Suprapubic skin (tissue), 4 donors: ENCODE measurements around the gene CFAP100. TPM values are rescaled to one million over a fixed set of nuclear protein-coding genes. Genes with fewer than 3 reads are reported as not detected.
A peak's percentile ranks its signal among the peaks of the same experiment; 100 is the strongest.

Experiments used
- DNase-seq, 2 donors: peaks; one replicate each; pipeline ENCODE4 v3.0.0-alpha.2; 2019; ENCODE audit warnings: low spot score in 2 of 2
- H3K27ac ChIP-seq: fragments of 200-600 bp; sonication (generic); one replicate; pipeline ENCODE4 v1.5.1; 2019
- H3K27me3 ChIP-seq: fragments of 200-600 bp; sonication (generic); one replicate; pipeline ENCODE4 v1.5.1; 2019
- H3K36me3 ChIP-seq: fragments of 200-600 bp; sonication (generic); one replicate; pipeline ENCODE4 v1.5.1; 2019
- H3K4me1 ChIP-seq: fragments of 200-600 bp; sonication (generic); one replicate; pipeline ENCODE4 v1.5.1; 2019
- H3K4me3 ChIP-seq: fragments of 200-600 bp; sonication (generic); one replicate; pipeline ENCODE4 v1.5.1; 2019; ENCODE audit warnings: mild to moderate bottlenecking
- H3K9me3 ChIP-seq: fragments of 200-600 bp; sonication (generic); one replicate; pipeline ENCODE4 v1.5.1; 2019
- CTCF ChIP-seq, 2 donors: fragments of 200-600 bp in 1 of 2; fragments of 450-650 bp in 1 of 2; sonication (generic) in 1 of 2; IDR thresholded peaks; one replicate each; pipeline ENCODE4 v1.5.1; 2016 to 2019; ENCODE audit warnings: antibody characterized with exemption in 2 of 2, mild to moderate bottlenecking in 1 of 2, moderate library complexity in 1 of 2
- EP300 ChIP-seq: sonication (generic); formaldehyde crosslinking; IDR thresholded peaks from one replicate; pipeline ENCODE4 v1.6.1; 2017; ENCODE audit warnings: antibody characterized with exemption
- POLR2A ChIP-seq, 2 donors: fragments of 450-650 bp; IDR thresholded peaks; one replicate each; pipeline ENCODE4 v1.6.1; 2017; ENCODE audit warnings: antibody characterized with exemption in 2 of 2, mild to moderate bottlenecking in 2 of 2, moderate library complexity in 2 of 2
- POLR2AphosphoS5 ChIP-seq, 3 donors: sonication (generic); formaldehyde crosslinking; IDR thresholded peaks; one replicate each; pipeline ENCODE4 v1.6.1; 2017; ENCODE audit warnings: antibody characterized with exemption in 3 of 3
- WGBS: methylation state at CpG from one replicate; pipeline ENCODE4 v1.1.5; 2018; 5-methylcytosine and 5-hydroxymethylcytosine counted together
- total RNA-seq, 4 donors: library from RNA; depleted of rRNA; stranded (reverse); fragments of >200 nt; gene quantifications; one replicate each; pipeline ENCODE4 v1.1.0, GENCODE V29; 2016

The CFAP100 gene
- total RNA-seq, 4 donors from 2014 or later, result not detected

GRCh38 chr3:126468028-126468891 is 73.6 kb downstream of the CFAP100 start:
- Histone ChIP-seq H3K4me1 (peaks cover 34% of the 10 kb centered on the region), H3K4me3 (no peak overlapping the region), H3K36me3 (peaks cover 78% of the 10 kb centered on the region), H3K27ac (no peak overlapping the region), H3K27me3 (no peaks in the 10 kb centered on the region), H3K9me3 (no peaks in the 10 kb centered on the region)
- 76% methylated on average over 13 of the region's 13 CpGs for WGBS
- peak; percentile 51 to 59 for DNase-seq
- no peak for TF ChIP-seq EP300
- TF ChIP-seq POLR2A (IDR thresholded peaks at IDR 0.05), result no peak
- TF ChIP-seq POLR2AphosphoS5 (IDR thresholded peaks at IDR 0.05), result no peak
- no peak for TF ChIP-seq CTCF (IDR thresholded peaks at IDR 0.05)

GRCh38 chr3:126469479-126469878 is 74.8 kb downstream of the CFAP100 start:
- DNase-seq, result peak; percentile 40 to 72

GRCh38 chr3:126472277-126473006 is 77.7 kb downstream of the CFAP100 start:
- Histone ChIP-seq H3K4me1 (peaks cover 57% of the 10 kb centered on the region), H3K27ac (no peak overlapping the region)
- 9% methylated on average over 7 of the region's 8 CpGs for WGBS

More at GRCh38 chr3:126469479-126469878, 74.8 kb downstream of the CFAP100 start:
- no peak overlapping the region for H3K4me3 ChIP-seq
- H3K9me3 ChIP-seq, result no peaks in the 10 kb centered on the region
- TF ChIP-seq CTCF (IDR thresholded peaks at IDR 0.05) (no peak), POLR2A (IDR thresholded peaks at IDR 0.05) (no peak), POLR2AphosphoS5 (IDR thresholded peaks at IDR 0.05) (no peak), EP300 (no peak)
- peaks cover 66% of the 10 kb centered on the region for H3K36me3 ChIP-seq
- H3K27ac ChIP-seq, result no peak overlapping the region
- 95% methylated on average over 11 of the region's 11 CpGs for WGBS
- H3K4me1 ChIP-seq, result peaks cover 46% of the 10 kb centered on the region
- no peaks in the 10 kb centered on the region for H3K27me3 ChIP-seq

GRCh38 chr3:126473292-126474168 is 78.8 kb downstream of the CFAP100 start:
- H3K9me3 ChIP-seq, result no peaks in the 10 kb centered on the region
- TF ChIP-seq POLR2A (IDR thresholded peaks at IDR 0.05) (no peak), CTCF (IDR thresholded peaks at IDR 0.05) (no peak)
- no peaks in the 10 kb centered on the region for H3K27me3 ChIP-seq
- 65% methylated on average over 14 of the region's 14 CpGs for WGBS
- peak overlapping the region; percentile 68 for H3K4me3 ChIP-seq
- no peak overlapping the region for H3K27ac ChIP-seq
- peak in 1 of 2 donors; percentile 33 for DNase-seq
- H3K4me1 ChIP-seq, result peaks cover 50% of the 10 kb centered on the region
- H3K36me3 ChIP-seq, result peaks cover 25% of the 10 kb centered on the region

More at GRCh38 chr3:126472277-126473006, 77.7 kb downstream of the CFAP100 start:
- H3K9me3 ChIP-seq, result no peaks in the 10 kb centered on the region
- peaks cover 36% of the 10 kb centered on the region for H3K36me3 ChIP-seq
- peak in 1 of 2 donors; percentile 86 for DNase-seq
- TF ChIP-seq EP300, result no peak
- TF ChIP-seq POLR2A (IDR thresholded peaks at IDR 0.05), result no peak
- peak in 1 of 2 donors; percentile 12 for TF ChIP-seq CTCF (IDR thresholded peaks at IDR 0.05)
- peak; percentile 13 to 86 (median 68) for TF ChIP-seq POLR2AphosphoS5 (IDR thresholded peaks at IDR 0.05)
- H3K27me3 ChIP-seq, result no peaks in the 10 kb centered on the region
- peak overlapping the region; percentile 68 for H3K4me3 ChIP-seq
